Heart right ventricle (tissue), 16 donors: ENCODE results near the gene GNAL. TPM values are rescaled to one million over a fixed set of nuclear protein-coding genes. Genes with fewer than 3 reads are reported as not detected.

ENCODE experiments used
- ATAC-seq, 8 donors: fragments of 200-7000 bp; cut with Tn5 transposase; one replicate each; pipeline ENCODE4 v1.9.1; 2020; ENCODE audit warnings: mild to moderate bottlenecking in 8 of 8, moderate library complexity in 8 of 8, moderate number of reproducible peaks in 1 of 8
- DNase-seq, 2 donors: peaks; one replicate each; pipeline ENCODE4 v3.0.0-alpha.2; 2020
- H3K27ac ChIP-seq, 10 donors: fragments of 200-600 bp; sonication (generic) in 2 of 10; one replicate each; pipeline versions ENCODE4 v1.5.0 to v1.8.0; 2020 to 2022; ENCODE audit warnings: mild to moderate bottlenecking in 3 of 10
- H3K27me3 ChIP-seq, 7 donors: fragments of 200-600 bp; one replicate each; pipeline ENCODE4 v1.8.0; 2021 to 2022; ENCODE audit warnings: mild to moderate bottlenecking in 2 of 7
- H3K36me3 ChIP-seq, 9 donors: fragments of 200-600 bp; sonication (generic) in 1 of 9; one replicate each; pipeline versions ENCODE4 v1.5.0 to v1.8.0; 2020 to 2022; ENCODE audit warnings: mild to moderate bottlenecking in 2 of 9
- H3K4me1 ChIP-seq, 9 donors: fragments of 200-600 bp; sonication (generic) in 1 of 9; one replicate each; pipeline versions ENCODE4 v1.5.0 to v1.8.0; 2020 to 2022; ENCODE audit warnings: mild to moderate bottlenecking in 4 of 9
- H3K4me3 ChIP-seq, 10 donors: fragments of 200-600 bp; sonication (generic) in 2 of 10; one replicate each; pipeline versions ENCODE4 v1.5.0 to v1.8.0; 2020 to 2022; ENCODE audit warnings: mild to moderate bottlenecking in 7 of 10, moderate library complexity in 2 of 10
- H3K9me3 ChIP-seq, 11 donors: fragments of 200-600 bp in 10 of 11; sonication (generic) in 2 of 11; one replicate each; pipeline versions ENCODE4 v1.5.0 to v1.8.0; 2013 to 2022; ENCODE audit warnings: mild to moderate bottlenecking in 2 of 11, control low read depth in 1 of 11, moderate library complexity in 1 of 11
- WGBS, 2 donors: extraction: QIAGEN DNeasy Blood & Tissue Kit; methylation state at CpG; one replicate each; pipeline ENCODE4 v1.1.7; 2013; ENCODE audit warnings: inconsistent platforms in 1 of 2; 5-methylcytosine and 5-hydroxymethylcytosine counted together
- intact Hi-C, 10 donors: fragments of 100-400 bp; cut with DNase I; formaldehyde crosslinking; loops; one replicate each; pipeline versions ENCODE4 v1.11.1 to v1.14.2; 2022
- polyA plus RNA-seq, 2 donors: library from polyadenylated mRNA; stranded (reverse); fragments of 200-250 nt; gene quantifications; one replicate each; pipeline ENCODE4 v1.2.3, GENCODE V29; 2013
- total RNA-seq, 10 donors: library from RNA; stranded (reverse); fragmentation: NEBNext Ultra II Directional in 3 of 10; extraction: Animal tissue kit (Norgen Biotek cat#: 25700) in 3 of 10; gene quantifications; one replicate each; pipeline versions ENCODE4 v1.2.1 to v1.2.4, GENCODE V29; 2021 to 2023
- TF ChIP-seq, protein P1 (sequence below), 9 donors: fragments of 200-600 bp; sonication (generic) in 2 of 9; IDR thresholded peaks; one replicate each; pipeline versions ENCODE4 v1.5.0 to v1.8.0; 2021 to 2022; ENCODE audit warnings: antibody characterized with exemption in 9 of 9, mild to moderate bottlenecking in 5 of 9, moderate library complexity in 1 of 9
- donor health status: Arrhythmogenic right ventricular cardiomyopathy.
- donor health status: ischemic (EF 13 %, LVEDD 7.1; RV severe dilation, severe dysfunction).
- donor health status: healthy with polysubstance abuse.
- donor health status: DM: no; HTN: yes; CAD: no.
- donor health status: DM: no; HTN: no; CAD: no.
- donor health status: ischemic (EF 25% LVEDD 6.9; RV normal size, moderate dysfunction).
- donor health status: ischemic (EF 25% LVEDD 5.7; RV mildly dilated, moderate dysfunction).
- donor health status: healthy.
- donor health status: DM: yes; HTN: yes; CAD: no.
- donor health status: Ischemic cardiomyopathy.
- donor health status: ischemic (EF 35%, LVEDD 5.7; RV mildly dilated, moderate dysfunction).
- donor health status: nonischemic (EF 11% LVEDD 7.7; RV severe dilation, severe dysfunction).
- donor health status: DM: yes; HTN: yes; CAD: no.
- donor health status: PGD.
- donor health status: ischemic (EF 29% LVEDD 5.4; RV normal size, mild dysfunction).
- donor health status: nonischemic (EF 23%, LVEDD 6.1; RV moderate dilation, normal function).

GNAL gene
- total and polyA plus RNA-seq, 12 donors: 0.42 to 6.9 (median 1.6) TPM

DNA sequence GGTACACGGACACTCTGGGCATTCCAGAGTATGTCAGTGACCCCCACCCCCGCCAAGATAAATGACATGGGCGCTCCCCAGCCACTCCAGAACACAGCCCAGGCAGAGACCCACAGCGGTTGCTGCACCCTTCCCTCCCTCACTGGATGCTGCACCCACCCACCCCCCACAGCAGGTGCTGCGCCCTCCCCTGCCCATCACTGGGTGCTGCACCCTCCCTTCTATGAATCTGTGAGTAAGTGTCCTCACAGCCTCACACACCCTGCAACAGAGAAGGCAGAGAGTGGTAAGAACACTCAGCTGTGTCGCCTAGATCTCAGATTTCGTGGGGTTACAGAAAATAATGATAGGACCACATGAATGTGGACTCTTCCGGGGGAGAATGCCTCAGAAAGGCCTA lies 185.6 kb downstream of the GNAL start:
- H3K4me1 ChIP-seq: peaks cover 0 to 4% (median 0%) of the 10 kb centered on the region in 9 donors
- no peak for DNase-seq
- no peaks in the 10 kb centered on the region for H3K27me3 ChIP-seq
- WGBS, 2 donors: 82 to 83% methylated on average over 8 of the region's 8 CpGs
- no peak for ATAC-seq
- no peak overlapping the region for H3K27ac ChIP-seq
- peaks cover 0 to 6% (median 0%) of the 10 kb centered on the region in 11 donors for H3K9me3 ChIP-seq
- H3K4me3 ChIP-seq: no peak overlapping the region
- intact Hi-C loops: loop anchor here in 5 of 10 donors (5.0 to 10.0 kb wide), 2 partner anchors 142 to 220 kb away; no protein-coding TSS in a partner anchor
- TF ChIP-seq, protein P1, sequence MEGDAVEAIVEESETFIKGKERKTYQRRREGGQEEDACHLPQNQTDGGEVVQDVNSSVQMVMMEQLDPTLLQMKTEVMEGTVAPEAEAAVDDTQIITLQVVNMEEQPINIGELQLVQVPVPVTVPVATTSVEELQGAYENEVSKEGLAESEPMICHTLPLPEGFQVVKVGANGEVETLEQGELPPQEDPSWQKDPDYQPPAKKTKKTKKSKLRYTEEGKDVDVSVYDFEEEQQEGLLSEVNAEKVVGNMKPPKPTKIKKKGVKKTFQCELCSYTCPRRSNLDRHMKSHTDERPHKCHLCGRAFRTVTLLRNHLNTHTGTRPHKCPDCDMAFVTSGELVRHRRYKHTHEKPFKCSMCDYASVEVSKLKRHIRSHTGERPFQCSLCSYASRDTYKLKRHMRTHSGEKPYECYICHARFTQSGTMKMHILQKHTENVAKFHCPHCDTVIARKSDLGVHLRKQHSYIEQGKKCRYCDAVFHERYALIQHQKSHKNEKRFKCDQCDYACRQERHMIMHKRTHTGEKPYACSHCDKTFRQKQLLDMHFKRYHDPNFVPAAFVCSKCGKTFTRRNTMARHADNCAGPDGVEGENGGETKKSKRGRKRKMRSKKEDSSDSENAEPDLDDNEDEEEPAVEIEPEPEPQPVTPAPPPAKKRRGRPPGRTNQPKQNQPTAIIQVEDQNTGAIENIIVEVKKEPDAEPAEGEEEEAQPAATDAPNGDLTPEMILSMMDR (IDR thresholded peaks at IDR 0.05): no peak
- peaks cover 0 to 18% (median 0%) of the 10 kb centered on the region in 9 donors for H3K36me3 ChIP-seq

DNA sequence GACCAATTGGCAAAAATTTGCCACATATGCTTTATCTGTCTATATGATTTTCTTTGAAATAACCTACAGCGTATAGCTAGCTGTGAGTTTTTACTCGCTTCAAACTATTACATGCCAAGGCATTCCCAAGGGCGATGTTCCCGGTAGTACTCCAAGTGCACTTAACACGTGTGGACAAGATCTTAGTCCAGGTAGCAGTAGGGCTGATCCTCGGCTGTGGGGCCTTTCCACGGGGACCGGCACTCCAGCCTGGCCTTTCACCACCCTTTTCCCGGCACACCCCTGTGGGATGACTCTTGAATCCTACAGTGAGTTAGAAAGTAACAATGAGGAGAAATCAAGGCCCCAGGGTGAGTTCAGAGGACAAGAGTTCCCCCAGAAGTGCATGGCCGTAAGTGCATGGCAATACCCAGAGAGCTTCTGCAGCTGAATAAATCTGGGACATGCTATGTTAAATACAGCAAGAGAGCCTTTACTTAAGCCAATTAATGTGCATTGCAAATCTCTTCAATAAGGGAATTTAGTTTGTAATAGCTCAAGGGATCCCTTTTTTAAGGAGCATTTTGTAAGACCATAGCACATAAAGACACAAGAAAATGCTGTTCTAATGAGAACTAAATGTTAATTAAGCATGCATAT lies 188.6 kb downstream of the GNAL start:
- no peaks in the 10 kb centered on the region for H3K27me3 ChIP-seq
- WGBS, 2 donors: 86 to 89% methylated on average over 10 of the region's 10 CpGs
- no peak for ATAC-seq
- intact Hi-C loops: loop anchor here in 2 of 10 donors (10.0 kb wide), 1 partner anchor 223 kb away; no protein-coding TSS in a partner anchor
- TF ChIP-seq, protein P1 (IDR thresholded peaks at IDR 0.05): no peak
- DNase-seq: no peak
- H3K9me3 ChIP-seq: peaks cover 0 to 6% (median 0%) of the 10 kb centered on the region in 11 donors
- no peak overlapping the region for H3K4me3 ChIP-seq
- H3K4me1 ChIP-seq: peaks cover 0 to 13% (median 0%) of the 10 kb centered on the region in 9 donors
- peaks cover 0 to 39% (median 0%) of the 10 kb centered on the region in 9 donors for H3K36me3 ChIP-seq
- no peak overlapping the region for H3K27ac ChIP-seq

DNA sequence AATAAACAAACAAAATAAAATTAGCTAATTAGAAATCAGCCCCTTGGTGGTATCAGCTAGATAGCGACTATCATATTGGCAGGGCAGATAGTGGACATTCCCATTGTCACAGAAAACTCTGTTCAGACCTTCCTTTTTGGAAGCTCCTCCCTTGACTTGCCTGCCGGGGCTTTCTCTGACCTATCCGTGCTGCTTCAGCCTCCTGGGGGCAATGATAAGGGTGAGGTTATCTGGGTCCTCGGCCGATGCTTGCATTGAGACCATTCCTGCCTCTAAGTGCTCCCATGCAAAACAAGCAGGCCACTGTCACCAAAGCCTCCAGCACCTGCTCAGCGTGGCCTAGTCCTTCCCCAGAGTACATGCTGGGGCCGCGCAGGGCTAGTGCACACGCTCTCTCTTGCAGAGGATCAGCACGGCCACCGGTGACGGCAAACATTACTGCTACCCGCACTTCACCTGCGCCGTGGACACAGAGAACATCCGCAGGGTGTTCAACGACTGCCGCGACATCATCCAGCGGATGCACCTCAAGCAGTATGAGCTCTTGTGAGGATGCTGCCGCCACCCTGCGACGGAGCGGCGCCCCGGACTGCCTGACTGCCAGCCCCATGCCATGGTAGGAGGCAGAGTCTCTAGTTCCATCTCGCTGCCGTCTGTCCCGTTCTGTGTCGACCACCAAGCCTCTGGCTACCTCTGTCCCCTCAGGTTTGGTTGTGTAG lies 191.7 kb downstream of the GNAL start:
- H3K9me3 ChIP-seq: peaks cover 0 to under 1% (median 0%) of the 10 kb centered on the region in 11 donors
- TF ChIP-seq, protein P1 (IDR thresholded peaks at IDR 0.05): no peak
- peaks cover 0 to 70% (median 17%) of the 10 kb centered on the region in 9 donors for H3K36me3 ChIP-seq
- H3K27me3 ChIP-seq: no peaks in the 10 kb centered on the region
- peaks cover 0 to 31% (median 0%) of the 10 kb centered on the region in 9 donors for H3K4me1 ChIP-seq
- no peak overlapping the region for H3K27ac ChIP-seq
- ATAC-seq (no peak), DNase-seq (no peak)
- WGBS, 2 donors: 81 to 86% methylated on average over 30 of the region's 30 CpGs
- intact Hi-C loops: no loop called here
- no peak overlapping the region for H3K4me3 ChIP-seq

DNA sequence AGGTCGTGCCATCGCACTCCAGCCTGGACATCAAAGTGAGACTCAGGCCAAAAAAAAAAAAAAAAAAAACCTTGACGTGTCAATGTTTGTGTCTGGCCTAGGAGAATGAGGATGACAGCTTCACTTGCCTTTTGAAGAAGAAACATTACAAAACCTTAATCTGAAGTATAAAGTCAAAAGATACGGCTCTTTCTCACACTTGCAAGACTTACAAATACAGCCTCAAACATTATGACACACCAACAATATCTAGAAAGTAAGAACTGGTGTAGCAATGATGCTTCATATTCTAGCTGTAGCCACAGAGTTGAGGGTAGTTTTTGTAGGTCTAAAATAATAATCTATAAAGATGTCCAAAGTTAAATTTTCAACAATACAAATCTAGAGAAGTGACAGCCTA lies 193.6 kb downstream of the GNAL start:
- peak overlapping the region in 2 of 10 donors; percentile 26 to 83 for H3K27ac ChIP-seq
- no peak for ATAC-seq
- H3K9me3 ChIP-seq: no peaks in the 10 kb centered on the region

More for the DNA sequence above, 193.6 kb downstream of the GNAL start:
- Histone ChIP-seq H3K4me3 (no peak overlapping the region), H3K27me3 (no peaks in the 10 kb centered on the region), H3K36me3 (peaks cover 1 to 73% (median 31%) of the 10 kb centered on the region in 9 donors), H3K4me1 (peaks cover 0 to 31% (median 0%) of the 10 kb centered on the region in 9 donors)
- no peak for DNase-seq
- TF ChIP-seq, protein P1 (IDR thresholded peaks at IDR 0.05): no peak
- whole genome bisulfite sequencing, 2 donors: 55 to 68% methylated on average over 4 of the region's 4 CpGs
- intact Hi-C loops: no loop called here
